ENCODE results near the gene GATC. TPM values are rescaled to one million over a fixed set of nuclear protein-coding genes. Genes with fewer than 3 reads are reported as not detected.
A peak's percentile ranks its signal among the peaks of the same experiment; 100 is the strongest.

GATC gene
- polyA plus RNA-seq (ENCODE audit: insufficient read length in 3 of 3) = 10 to 100 TPM; 29.8 to 43.3 (median 41.9) TPM
- long read RNA-seq, donor 1, full-length matches to known transcripts = 20 of 681 reads
- long read RNA-seq, donor 1, partial matches to known transcripts = 278 of 681 reads
- long read RNA-seq, donor 1, other reads (novel, unspliced or antisense) = 383 of 681 reads
- long read RNA-seq, donor 2, full-length matches to known transcripts = 20 of 25 reads
- long read RNA-seq, donor 2, partial matches to known transcripts = 5 of 25 reads
- long read RNA-seq, donor 2, other reads (novel, unspliced or antisense) = 0 of 25 reads
- long read RNA-seq, donor 3, full-length matches to known transcripts = 11 of 11 reads
- long read RNA-seq, donor 3, partial matches to known transcripts = 0 of 11 reads
- long read RNA-seq, donor 3, other reads (novel, unspliced or antisense) = 0 of 11 reads
- long read RNA-seq, donor 4, full-length matches to known transcripts = 7 of 711 reads
- long read RNA-seq, donor 4, partial matches to known transcripts = 296 of 711 reads
- long read RNA-seq, donor 4, other reads (novel, unspliced or antisense) = 408 of 711 reads
- long read RNA-seq, donor 5, full-length matches to known transcripts = 8 of 253 reads
- long read RNA-seq, donor 5, partial matches to known transcripts = 84 of 253 reads
- long read RNA-seq, donor 5, other reads (novel, unspliced or antisense) = 161 of 253 reads
- long read RNA-seq, donor 6, full-length matches to known transcripts = 16 of 302 reads
- long read RNA-seq, donor 6, partial matches to known transcripts = 286 of 302 reads
- long read RNA-seq, donor 6, other reads (novel, unspliced or antisense) = 0 of 302 reads
- long read RNA-seq, donor 7, full-length matches to known transcripts = 26 of 866 reads
- long read RNA-seq, donor 7, partial matches to known transcripts = 840 of 866 reads
- long read RNA-seq, donor 7, other reads (novel, unspliced or antisense) = 0 of 866 reads
- long read RNA-seq, donor 8, full-length matches to known transcripts = 4 of 4 reads
- long read RNA-seq, donor 8, partial matches to known transcripts = 0 of 4 reads
- long read RNA-seq, donor 8, other reads (novel, unspliced or antisense) = 0 of 4 reads
- long read RNA-seq, donor 9, full-length matches to known transcripts = 18 of 730 reads
- long read RNA-seq, donor 9, partial matches to known transcripts = 706 of 730 reads
- long read RNA-seq, donor 9, other reads (novel, unspliced or antisense) = 6 of 730 reads
- long read RNA-seq, donor 10, full-length matches to known transcripts = 17 of 596 reads
- long read RNA-seq, donor 10, partial matches to known transcripts = 253 of 596 reads
- long read RNA-seq, donor 10, other reads (novel, unspliced or antisense) = 326 of 596 reads
- long read RNA-seq, donor 11, full-length matches to known transcripts = 7 of 7 reads
- long read RNA-seq, donor 11, partial matches to known transcripts = 0 of 7 reads
- long read RNA-seq, donor 11, other reads (novel, unspliced or antisense) = 0 of 7 reads
- long read RNA-seq, donor 12, full-length matches to known transcripts = 20 of 20 reads
- long read RNA-seq, donor 12, partial matches to known transcripts = 0 of 20 reads
- long read RNA-seq, donor 12, other reads (novel, unspliced or antisense) = 0 of 20 reads
- long read RNA-seq, donor 13, full-length matches to known transcripts = 15 of 15 reads
- long read RNA-seq, donor 13, partial matches to known transcripts = 0 of 15 reads
- long read RNA-seq, donor 13, other reads (novel, unspliced or antisense) = 0 of 15 reads
- long read RNA-seq, donor 14 = 0 reads
- long read RNA-seq, donor 15, full-length matches to known transcripts = 11 of 16 reads
- long read RNA-seq, donor 15, partial matches to known transcripts = 5 of 16 reads
- long read RNA-seq, donor 15, other reads (novel, unspliced or antisense) = 0 of 16 reads
- long read RNA-seq, donor 16, full-length matches to known transcripts = 9 of 9 reads
- long read RNA-seq, donor 16, partial matches to known transcripts = 0 of 9 reads
- long read RNA-seq, donor 16, other reads (novel, unspliced or antisense) = 0 of 9 reads

DNA sequence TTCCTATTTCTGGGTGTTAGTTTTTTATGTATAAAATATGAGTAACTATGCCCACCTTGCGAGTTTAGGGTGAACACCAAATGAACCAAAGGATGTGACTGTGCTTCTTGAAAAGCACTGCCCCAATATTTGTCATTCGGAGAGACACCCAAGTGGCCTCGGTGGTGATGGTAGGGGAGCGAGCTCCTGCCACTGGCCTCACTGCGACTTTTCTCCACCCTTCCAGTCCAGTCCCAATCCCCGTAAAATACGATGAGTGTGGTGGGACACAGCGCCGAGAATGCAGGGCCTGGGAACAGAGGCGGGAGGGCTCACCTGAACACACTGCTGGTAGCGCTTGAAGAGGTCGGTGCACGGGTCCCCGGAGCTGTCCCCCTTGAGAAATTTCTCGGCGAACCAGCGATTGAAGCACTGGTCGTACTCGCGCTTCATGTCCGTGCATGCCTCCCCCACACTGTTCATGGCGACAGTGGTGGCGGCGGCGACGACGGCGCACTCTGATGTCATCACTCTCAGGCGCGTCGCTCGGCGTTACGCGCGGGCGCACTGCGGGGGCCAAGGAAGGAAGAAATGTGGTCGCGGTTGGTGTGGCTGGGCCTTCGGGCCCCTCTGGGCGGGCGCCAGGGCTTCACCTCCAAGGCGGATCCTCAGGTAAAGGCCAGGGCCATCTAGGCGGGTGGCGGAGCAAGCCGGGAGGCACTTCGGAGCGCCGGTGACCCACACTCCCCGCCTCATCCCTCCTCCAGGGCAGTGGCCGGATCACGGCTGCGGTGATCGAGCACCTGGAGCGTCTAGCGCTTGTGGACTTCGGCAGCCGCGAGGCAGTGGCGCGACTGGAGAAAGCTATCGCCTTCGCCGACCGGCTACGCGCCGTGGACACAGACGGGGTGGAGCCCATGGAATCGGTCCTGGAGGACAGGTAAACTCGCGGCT is at the start of gene GATC, which contains the start of gene TRIAP1:
GATC (plus strand) TSS at position 534 of the 933 bp plus-strand sequence; CDS start at position 571, 37 bp downstream.
TRIAP1 (minus strand) TSS at position 474 of the 933 bp plus-strand sequence; CDS start at position 462, 12 bp downstream.
- DNase-seq = peak; percentile 90

- DNase-seq = peak; percentile 55
Measured at GRCh38 chr12:120397824-120398540, 48.3 kb upstream of the GATC start.

DNA sequence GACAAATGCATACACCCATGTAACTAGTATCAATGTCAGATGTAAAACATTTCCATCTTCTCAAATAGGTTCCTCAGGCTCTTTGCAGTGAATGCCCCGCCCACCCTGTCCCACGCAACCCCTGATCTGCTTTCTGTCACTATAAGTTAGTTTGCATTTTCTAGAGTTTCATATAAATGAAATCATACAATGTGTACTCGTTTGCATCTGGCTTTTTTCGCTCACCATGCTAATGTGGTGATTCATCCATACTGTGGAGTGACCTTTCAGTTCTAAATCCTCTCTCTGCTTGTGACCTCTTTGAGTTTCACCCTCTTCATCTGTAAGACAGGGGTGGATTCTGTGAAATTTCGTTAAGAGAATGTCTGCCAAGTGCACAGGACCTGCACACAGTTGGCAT is 46.7 kb upstream of the GATC start:
- no peak for DNase-seq

DNA sequence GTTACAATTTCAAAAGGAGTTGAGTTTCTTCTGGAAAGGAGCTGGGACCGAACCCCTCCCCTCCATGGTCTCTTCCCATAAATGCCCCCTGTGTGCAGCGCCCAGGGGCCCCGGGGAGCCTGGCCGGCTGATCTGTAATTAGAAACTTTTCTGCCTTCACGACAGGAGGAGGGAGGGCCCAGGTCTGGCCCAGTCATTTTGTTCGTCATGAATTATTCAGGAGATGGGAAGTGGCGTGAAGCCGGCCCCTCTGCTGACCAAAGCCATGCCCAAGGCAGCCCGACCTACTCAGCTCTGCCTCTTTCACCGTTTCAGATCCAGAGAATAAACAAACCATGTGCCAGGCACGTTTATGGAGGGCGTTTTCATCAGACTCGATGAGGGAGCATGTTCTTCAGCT is 44.0 kb upstream of the GATC start:
- DNase-seq = peak; percentile 69

DNA sequence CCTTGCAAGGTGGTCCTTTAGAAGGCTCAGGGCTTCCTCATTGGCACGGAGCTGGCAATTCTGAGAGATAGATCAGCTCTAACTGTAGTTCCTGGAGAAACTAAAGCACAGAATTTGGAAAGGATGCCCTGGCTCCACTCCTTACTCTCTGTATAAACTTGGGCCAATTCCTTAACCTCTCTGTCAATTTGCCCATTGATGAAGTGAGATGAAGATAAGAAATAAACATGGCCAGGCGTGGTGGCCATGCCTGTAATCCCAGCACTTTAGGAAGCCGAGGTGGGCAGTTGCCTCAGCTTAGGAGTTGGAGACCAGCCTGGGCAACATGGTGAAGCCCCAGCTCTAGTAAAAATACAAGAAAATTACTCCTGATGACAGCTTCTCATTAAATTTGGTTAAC is 42.4 kb upstream of the GATC start:
- DNase-seq = no peak

DNA sequence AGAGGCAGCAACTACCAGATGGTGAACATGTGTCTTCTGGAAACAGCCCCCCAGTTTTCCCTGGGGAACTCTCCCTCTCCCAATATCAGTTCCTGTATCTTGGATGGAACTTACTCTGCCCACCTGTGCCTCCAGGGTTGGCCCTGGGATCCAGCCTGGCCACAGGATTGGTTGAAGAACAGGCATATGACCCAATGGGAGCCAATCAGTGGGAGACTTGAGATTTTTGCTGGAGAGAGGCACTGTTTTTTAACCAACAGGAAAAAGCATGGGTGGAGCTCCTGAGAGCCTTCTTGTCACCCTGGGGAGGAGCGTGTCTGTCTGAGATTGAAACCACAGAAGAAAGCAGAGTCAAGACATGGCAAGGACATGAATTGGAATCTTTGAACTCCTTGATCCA is 42.0 kb upstream of the GATC start:
- DNase-seq = no peak

DNA sequence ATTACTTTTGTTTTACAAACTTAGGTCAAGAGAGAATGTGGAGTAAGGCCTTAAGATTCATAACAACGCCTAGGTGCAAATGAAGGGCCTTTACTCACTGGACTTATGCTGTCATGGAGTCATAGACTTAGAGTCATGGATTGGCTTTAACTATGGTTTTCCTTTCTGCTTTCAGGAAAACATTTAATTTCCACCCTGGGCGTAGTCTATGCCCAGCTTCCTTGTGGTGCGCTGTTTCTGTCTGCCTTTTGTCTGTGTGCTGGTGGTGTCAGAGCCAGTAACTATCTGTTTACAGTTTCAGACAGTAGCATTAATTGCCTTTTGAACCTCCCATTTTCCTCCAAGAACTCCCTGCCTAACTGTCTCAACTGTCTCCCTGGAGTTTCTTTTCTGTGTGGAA is 40.2 kb upstream of the GATC start:
- DNase-seq = no peak

- no peak for DNase-seq
Measured at GRCh38 chr12:120406553-120406952, 39.7 kb upstream of the GATC start.

DNA sequence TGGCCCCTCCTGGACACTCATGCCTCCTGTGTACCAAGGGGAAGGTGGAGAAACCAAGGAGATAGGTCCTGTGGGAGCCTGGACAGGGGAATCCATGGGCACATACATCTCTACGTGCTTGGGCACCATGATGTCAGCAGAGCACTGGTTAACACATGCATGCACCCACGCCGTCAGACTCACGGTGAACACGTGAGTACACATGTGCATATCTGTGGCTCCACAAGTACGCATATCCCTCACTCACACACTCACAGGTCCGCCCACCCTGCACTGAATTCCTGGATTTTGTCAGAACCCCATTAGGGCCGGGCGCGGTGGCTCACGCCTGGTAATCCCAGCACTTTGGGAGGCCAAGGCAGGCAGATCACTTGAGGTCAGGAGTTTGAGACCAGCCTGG is 37.5 kb upstream of the GATC start:
- DNase-seq = no peak

- no peak for DNase-seq
Measured at GRCh38 chr12:120412421-120412820, 33.8 kb upstream of the GATC start.

- peak; percentile 90 for DNase-seq
Measured at GRCh38 chr12:120413901-120414695, 32.1 kb upstream of the GATC start.

- DNase-seq = no peak
Measured at GRCh38 chr12:120416490-120417216, 29.6 kb upstream of the GATC start.

- no peak for DNase-seq
Measured at GRCh38 chr12:120417917-120418580, 28.2 kb upstream of the GATC start.

DNA sequence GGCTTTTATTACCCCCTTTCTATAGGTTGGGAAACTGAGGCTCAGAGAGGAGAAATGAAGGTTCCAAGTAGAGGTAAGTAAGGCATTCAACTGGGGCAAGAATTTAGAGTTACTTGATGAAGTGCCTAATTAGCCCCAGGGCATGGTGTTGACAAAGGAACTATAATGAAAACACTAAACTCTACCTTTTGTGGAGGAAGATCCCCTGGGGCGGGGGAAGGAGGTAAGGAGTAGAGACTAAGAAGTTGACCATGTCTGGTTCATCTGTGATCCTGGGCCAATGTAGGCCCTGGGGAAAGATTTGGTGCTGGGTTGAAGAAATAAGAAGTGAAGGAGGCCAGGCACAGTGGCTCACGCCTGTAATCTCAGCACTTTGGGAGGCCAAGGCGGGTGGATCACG is 24.5 kb upstream of the GATC start:
- no peak for DNase-seq

DNA sequence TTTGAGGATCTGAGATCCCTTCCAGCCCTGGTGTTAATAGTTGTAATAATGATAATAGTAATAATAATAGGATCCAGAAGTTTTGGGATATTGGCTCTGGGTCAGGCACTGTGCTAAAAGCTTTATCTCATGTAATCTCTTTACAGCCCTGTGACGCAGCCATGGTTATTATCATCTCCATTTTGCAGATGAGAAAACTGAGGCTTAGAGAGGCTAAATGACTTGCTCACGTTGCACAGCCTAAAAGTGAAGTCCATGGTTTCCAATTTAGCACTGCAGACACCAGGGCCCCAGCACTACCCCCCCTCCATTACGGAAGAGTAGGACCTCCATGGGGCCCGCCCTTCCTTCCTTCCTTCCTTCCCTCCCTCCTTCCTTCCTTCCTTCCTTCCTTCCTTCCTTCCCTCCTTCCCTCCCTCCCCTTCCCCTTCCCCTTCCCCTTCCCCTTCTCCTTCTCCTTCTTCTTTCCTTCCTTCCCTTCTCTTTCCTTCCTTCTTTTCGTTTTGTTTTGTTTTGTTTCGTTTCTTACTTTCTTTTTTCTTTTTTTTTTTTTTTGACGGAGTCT is 23.3 kb upstream of the GATC start:
- no peak for DNase-seq

- DNase-seq = no peak
Measured at GRCh38 chr12:120425797-120426196, 20.4 kb upstream of the GATC start.
